ENCODE results near the gene CDH8. TPM values are rescaled to one million over a fixed set of nuclear protein-coding genes. Genes with fewer than 3 reads are reported as not detected.
"Not testable (repeated sequence)": the region's sequence is repeated elsewhere in the genome, so short reads cannot be mapped to it uniquely, and the experiment has no call there.

Gene CDH8
- total RNA-seq, 1 donor from 2014 or later = 0.35 TPM

GRCh38 chr16:61926766-61927165, 109.5 kb downstream of the CDH8 start:
- H3K4me3 ChIP-seq (ENCODE audit: low read depth, low read length) = no peak overlapping the region
- TF ChIP-seq CTCF (conservative IDR thresholded peaks at IDR 0.05; ENCODE audit: low read depth, low read length) = no peak
- no peak for DNase-seq (ENCODE audit: low read depth)

GRCh38 chr16:61923629-61924028, 112.6 kb downstream of the CDH8 start:
- no peak for TF ChIP-seq CTCF (conservative IDR thresholded peaks at IDR 0.05; ENCODE audit: low read depth, low read length)
- no peak for DNase-seq (ENCODE audit: low read depth)
- H3K4me3 ChIP-seq (ENCODE audit: low read depth, low read length) = no peak overlapping the region

- DNase-seq (ENCODE audit: low read depth) = no peak
- H3K4me3 ChIP-seq (ENCODE audit: low read depth, low read length) = no peak overlapping the region
- no peak for TF ChIP-seq CTCF (conservative IDR thresholded peaks at IDR 0.05; ENCODE audit: low read depth, low read length)
Measured at GRCh38 chr16:61921373-61921772, 114.9 kb downstream of the CDH8 start.

GRCh38 chr16:61917865-61918826, 118.1 kb downstream of the CDH8 start:
- H3K4me3 ChIP-seq (ENCODE audit: low read depth, low read length); DNase-seq (ENCODE audit: low read depth): not testable (repeated sequence)

GRCh38 chr16:61915569-61915968, 120.7 kb downstream of the CDH8 start:
- no peak overlapping the region for H3K4me3 ChIP-seq (ENCODE audit: low read depth, low read length)
- DNase-seq (ENCODE audit: low read depth) = no peak
- TF ChIP-seq CTCF (conservative IDR thresholded peaks at IDR 0.05; ENCODE audit: low read depth, low read length) = no peak

- TF ChIP-seq CTCF (conservative IDR thresholded peaks at IDR 0.05; ENCODE audit: low read depth, low read length) = no peak
- no peak overlapping the region for H3K4me3 ChIP-seq (ENCODE audit: low read depth, low read length)
- DNase-seq (ENCODE audit: low read depth) = no peak
Measured at GRCh38 chr16:61909074-61909473, 127.2 kb downstream of the CDH8 start.

GRCh38 chr16:61908426-61908825, 127.8 kb downstream of the CDH8 start:
- no peak for TF ChIP-seq CTCF (conservative IDR thresholded peaks at IDR 0.05; ENCODE audit: low read depth, low read length)
- DNase-seq (ENCODE audit: low read depth) = no peak
- no peak overlapping the region for H3K4me3 ChIP-seq (ENCODE audit: low read depth, low read length)

Data from epithelial cell of proximal tubule (primary cell).